Measurements from ENCODE around the gene ENO2.
"Not testable (repeated sequence)": the region's sequence is repeated elsewhere in the genome, so short reads cannot be mapped to it uniquely, and the experiment has no call there.

Gene ENO2

DNA sequence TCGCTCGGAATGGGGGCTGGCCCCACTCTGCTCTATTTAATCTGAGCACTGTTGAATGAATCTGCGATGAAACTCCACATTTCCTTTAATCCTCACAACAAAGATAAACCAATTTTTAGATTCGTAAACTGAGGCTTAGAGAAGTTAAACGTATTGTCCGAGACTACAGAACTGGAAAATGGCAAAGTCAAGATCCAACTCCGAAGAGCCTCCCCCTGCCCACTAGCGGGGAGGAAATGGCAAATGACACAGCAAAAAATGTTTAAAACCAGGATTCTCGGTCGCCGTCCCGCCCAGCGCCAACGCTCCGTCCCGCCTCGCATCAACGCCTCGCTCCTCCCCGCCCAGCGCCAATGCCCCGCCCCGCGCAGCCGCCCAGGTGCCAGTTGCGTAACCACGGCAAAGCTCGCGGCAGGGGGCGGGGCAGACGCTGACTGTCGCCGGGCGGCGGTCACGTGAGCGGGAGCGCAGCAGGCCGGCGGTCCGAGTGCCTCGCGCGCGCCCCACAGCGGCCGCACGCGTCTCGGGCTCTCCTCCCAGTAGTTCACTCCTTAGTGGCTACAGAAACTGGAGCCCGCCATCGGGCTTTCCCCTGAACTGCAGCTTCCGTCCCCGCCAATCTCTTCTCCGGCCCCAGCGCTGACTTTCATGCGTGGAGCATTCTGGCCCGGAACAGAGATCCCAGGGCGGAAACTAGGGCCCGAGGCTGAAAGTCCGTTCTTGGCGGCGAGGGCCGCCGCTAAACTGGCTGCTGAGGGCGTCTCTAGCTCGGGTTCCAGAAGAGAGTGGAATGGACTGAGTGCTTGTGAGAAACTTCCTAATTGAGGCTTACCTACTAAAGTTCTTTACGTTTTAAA, 23.4 kb upstream of the ENO2 start:
- TF ChIP-seq, protein P1, sequence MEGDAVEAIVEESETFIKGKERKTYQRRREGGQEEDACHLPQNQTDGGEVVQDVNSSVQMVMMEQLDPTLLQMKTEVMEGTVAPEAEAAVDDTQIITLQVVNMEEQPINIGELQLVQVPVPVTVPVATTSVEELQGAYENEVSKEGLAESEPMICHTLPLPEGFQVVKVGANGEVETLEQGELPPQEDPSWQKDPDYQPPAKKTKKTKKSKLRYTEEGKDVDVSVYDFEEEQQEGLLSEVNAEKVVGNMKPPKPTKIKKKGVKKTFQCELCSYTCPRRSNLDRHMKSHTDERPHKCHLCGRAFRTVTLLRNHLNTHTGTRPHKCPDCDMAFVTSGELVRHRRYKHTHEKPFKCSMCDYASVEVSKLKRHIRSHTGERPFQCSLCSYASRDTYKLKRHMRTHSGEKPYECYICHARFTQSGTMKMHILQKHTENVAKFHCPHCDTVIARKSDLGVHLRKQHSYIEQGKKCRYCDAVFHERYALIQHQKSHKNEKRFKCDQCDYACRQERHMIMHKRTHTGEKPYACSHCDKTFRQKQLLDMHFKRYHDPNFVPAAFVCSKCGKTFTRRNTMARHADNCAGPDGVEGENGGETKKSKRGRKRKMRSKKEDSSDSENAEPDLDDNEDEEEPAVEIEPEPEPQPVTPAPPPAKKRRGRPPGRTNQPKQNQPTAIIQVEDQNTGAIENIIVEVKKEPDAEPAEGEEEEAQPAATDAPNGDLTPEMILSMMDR (conservative IDR thresholded peaks at IDR 0.05; ENCODE audit: low read length) = peak; percentile 52
- peak; percentile 94 for DNase-seq (ENCODE audit: low read depth)
- H3K4me3 ChIP-seq (ENCODE audit: low read length) = peak overlapping the region; percentile 63

DNA sequence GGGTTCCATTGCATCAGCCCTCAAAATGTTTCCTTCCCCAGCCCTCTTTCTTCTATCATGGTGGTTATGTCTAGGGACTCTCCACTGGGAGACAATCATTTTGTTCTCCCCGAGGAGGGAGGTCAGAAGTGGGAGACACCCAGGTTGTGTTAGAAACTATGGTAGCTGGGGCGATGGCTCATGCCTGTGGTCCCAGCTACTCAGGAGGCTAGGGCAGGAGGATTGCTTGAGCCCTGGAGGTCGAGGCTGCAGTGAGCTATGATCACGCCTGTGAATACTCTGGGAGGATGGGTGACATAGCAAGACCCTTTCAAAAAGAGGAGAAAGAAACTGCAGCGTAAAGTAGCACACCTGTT, 22.8 kb upstream of the ENO2 start:
- peak overlapping the region; percentile 63 for H3K4me3 ChIP-seq (ENCODE audit: low read length)
- TF ChIP-seq, protein P1 (conservative IDR thresholded peaks at IDR 0.05; ENCODE audit: low read length) = no peak
- no peak for DNase-seq (ENCODE audit: low read depth)

DNA sequence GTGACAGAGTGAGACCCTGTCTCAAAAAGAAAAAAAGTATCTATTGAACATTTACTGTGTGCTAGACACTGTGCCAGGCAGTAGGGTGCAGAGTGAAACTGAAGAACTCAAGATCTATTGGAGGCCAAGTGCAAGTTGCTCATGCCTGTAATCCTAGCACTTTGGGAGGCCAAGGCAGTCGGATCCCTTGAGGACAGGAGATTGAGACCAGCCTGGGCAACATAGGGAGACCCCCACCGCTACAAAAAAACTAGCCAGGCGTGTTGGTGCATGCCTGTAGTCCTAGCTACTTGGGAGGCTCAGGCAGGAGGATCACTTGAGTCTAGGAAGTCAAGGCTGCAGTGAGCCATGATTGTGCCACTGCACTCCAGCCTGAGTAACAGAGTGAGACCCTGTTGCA, 21.7 kb upstream of the ENO2 start:
- not testable (repeated sequence) for H3K4me3 ChIP-seq (ENCODE audit: low read length); DNase-seq (ENCODE audit: low read depth)

DNA sequence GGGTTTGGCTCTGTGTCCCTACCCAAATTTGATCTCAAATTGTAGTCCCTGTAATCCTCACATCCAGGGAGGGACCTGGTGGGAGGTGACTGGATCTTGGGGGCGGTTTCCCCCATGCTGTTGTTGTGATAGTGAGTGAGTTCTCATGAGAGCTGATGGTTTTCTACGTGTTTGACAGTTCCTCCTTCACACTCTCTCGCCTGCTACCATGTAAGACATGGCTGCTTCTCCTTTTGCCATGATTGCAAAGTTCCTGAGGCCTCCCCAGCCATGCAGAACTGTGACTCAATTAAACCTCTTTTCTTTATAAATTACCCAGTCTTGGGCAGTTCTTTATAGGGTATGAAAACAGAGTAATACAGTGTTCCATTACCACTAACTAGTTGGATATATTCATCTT, 20.1 kb upstream of the ENO2 start:
- DNase-seq (ENCODE audit: low read depth) = no peak
- H3K4me3 ChIP-seq (ENCODE audit: low read length) = no peak overlapping the region
- TF ChIP-seq, protein P1 (conservative IDR thresholded peaks at IDR 0.05; ENCODE audit: low read length) = no peak

DNA sequence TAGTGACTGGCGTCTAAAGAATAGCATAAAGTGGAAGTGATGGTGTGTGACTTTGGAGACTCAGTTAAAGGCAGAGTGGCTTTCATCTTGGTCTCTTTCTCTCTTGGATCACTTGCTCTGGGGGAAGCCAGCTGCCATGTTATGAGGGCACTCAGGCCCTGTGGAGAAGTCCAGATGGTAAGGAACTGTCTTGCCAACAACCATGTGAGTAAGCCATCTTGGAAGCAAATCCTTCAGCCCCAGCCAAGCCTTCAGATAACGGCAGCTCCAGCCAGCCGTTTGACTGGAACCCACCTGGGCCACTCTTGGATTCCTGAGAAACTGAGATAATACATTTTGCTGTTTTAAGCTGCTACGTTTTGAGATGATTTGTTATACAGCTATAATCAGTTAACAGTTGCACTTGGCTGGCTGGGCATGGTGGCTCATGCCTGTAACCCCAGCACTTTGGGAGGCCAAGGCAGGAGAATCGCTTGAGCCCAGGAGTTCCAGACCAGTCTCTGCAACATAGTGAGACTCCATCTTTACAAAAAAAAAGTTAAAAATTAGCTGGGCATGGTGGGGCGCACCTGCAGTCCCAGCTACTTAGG, 17.4 kb upstream of the ENO2 start:
- DNase-seq (ENCODE audit: low read depth) = no peak
- no peak overlapping the region for H3K4me3 ChIP-seq (ENCODE audit: low read length)
- TF ChIP-seq, protein P1 (conservative IDR thresholded peaks at IDR 0.05; ENCODE audit: low read length) = no peak

DNA sequence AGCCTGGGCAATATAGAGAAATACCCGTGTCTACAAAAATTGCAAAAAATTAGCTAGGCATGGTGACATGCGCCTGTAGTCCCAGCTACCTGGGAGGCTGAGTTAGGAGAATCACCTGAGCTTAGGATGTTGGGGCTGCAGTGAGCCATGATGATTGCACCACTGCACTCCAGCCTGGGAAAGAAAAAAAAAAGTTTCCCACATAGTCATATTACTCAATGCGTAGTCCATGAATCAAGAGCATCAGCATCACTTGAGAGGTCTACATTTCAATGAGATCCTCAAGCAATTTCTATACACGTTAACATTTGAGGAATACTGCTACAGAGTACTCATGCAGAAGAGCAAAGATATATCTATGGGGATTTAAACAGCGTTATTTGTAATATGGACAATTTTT, 15.0 kb upstream of the ENO2 start:
- TF ChIP-seq, protein P1 (conservative IDR thresholded peaks at IDR 0.05; ENCODE audit: low read length) = no peak
- no peak overlapping the region for H3K4me3 ChIP-seq (ENCODE audit: low read length)
- DNase-seq (ENCODE audit: low read depth) = no peak

DNA sequence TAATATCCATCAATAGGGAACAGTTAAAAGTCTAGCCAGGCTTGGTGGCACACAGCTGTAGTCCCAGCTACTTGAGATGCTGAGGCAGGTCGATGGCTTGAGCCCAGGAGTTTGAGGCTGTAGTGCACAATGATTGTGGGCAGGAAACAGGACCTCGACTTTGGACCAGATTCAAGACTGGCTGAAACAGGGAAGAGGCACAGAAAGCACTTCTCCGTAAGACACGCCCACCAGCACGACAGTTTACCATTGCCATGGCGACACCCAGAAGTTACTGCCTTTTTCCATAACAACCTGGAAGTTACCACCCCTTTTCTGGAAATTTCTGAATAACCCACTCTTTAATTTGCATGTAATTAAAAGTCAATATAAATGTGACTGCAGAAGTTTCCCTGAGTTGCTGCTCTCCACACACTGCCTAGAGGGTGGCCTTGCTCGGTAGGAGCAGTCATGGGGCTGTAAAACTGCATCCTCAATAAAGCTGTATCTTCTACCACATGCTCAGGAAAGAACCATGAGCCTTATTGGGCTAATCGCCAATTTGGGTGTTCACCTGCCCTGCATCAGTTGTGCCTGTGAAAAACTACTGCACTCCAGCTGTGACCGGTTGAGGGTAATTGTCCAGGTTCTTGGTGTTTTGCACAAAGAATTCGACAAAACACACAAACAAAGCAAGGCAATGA, 14.4 kb upstream of the ENO2 start:
- DNase-seq (ENCODE audit: low read depth) = no peak
- no peak overlapping the region for H3K4me3 ChIP-seq (ENCODE audit: low read length)
- TF ChIP-seq, protein P1 (conservative IDR thresholded peaks at IDR 0.05; ENCODE audit: low read length) = no peak

Data from AG10803 (cell line).